Fibroblast of lung (primary cell): ENCODE data around the gene ADCY4. TPM values are rescaled to one million over a fixed set of nuclear protein-coding genes. Genes with fewer than 3 reads are reported as not detected.
A peak's percentile ranks its signal among the peaks of the same experiment; 100 is the strongest.

Experiments
- DNase-seq, 2 donors: peaks; one replicate each; pipeline versions ENCODE4 v3.0.0 to v3.0.0-alpha.2; 2010; ENCODE audit warnings: low read depth in 2 of 2
- H2AFZ ChIP-seq: 2 replicates; pipeline ENCODE4 v1.5.1; 2012; ENCODE audit warnings: low read length, control low read depth, inconsistent platforms
- H3K27ac ChIP-seq: 2 replicates; pipeline ENCODE4 v1.5.1; 2011; ENCODE audit warnings: low read length, control low read depth; ENCODE audit not compliant: insufficient read depth
- H3K27me3 ChIP-seq: 2 replicates; pipeline ENCODE4 v1.5.1; 2011; ENCODE audit warnings: mild to moderate bottlenecking, low read length; ENCODE audit not compliant: control insufficient read depth, insufficient read depth
- H3K36me3 ChIP-seq: 2 replicates; pipeline ENCODE4 v1.5.1; 2011; ENCODE audit warnings: low read length; ENCODE audit not compliant: control insufficient read depth, insufficient read depth
- H3K4me1 ChIP-seq: 2 replicates; pipeline ENCODE4 v1.5.1; 2011; ENCODE audit warnings: low read length; ENCODE audit not compliant: control insufficient read depth, insufficient read depth; ENCODE audit errors: extremely low read depth
- H3K4me2 ChIP-seq: 2 replicates; pipeline ENCODE4 v1.5.1; 2011; ENCODE audit warnings: low read length, control low read depth; ENCODE audit not compliant: insufficient read depth; ENCODE audit errors: extremely low read depth
- H3K4me3 ChIP-seq, 4 experiments: fragments of 200-600 bp in 1 of 4; sonication (generic) in 1 of 4; replicated peaks in 1 of 4; 2 replicates each; pipeline ENCODE4 v1.5.1; 2011 to 2016; ENCODE audit warnings: low read length in 4 of 4, low read depth in 3 of 4, mild to moderate bottlenecking in 3 of 4, control low read depth in 2 of 4, inconsistent platforms in 1 of 4, mixed read lengths in 1 of 4; ENCODE audit not compliant: insufficient read depth in 1 of 4; ENCODE audit errors: control extremely low read depth in 1 of 4
- H3K79me2 ChIP-seq: 2 replicates; pipeline ENCODE4 v1.5.1; 2012; ENCODE audit warnings: mild to moderate bottlenecking, low read length, inconsistent platforms; ENCODE audit not compliant: control insufficient read depth, insufficient read depth
- H3K9ac ChIP-seq: 2 replicates; pipeline ENCODE4 v1.5.1; 2011; ENCODE audit warnings: mild to moderate bottlenecking, low read length, control low read depth; ENCODE audit not compliant: insufficient read depth
- H3K9me3 ChIP-seq: 2 replicates; pipeline ENCODE4 v1.5.1; 2012; ENCODE audit warnings: low read depth, low read length; ENCODE audit not compliant: control insufficient read depth, insufficient read depth
- H4K20me1 ChIP-seq: 2 replicates; pipeline ENCODE4 v1.5.1; 2011; ENCODE audit warnings: low read length; ENCODE audit not compliant: control insufficient read depth, insufficient read depth; ENCODE audit errors: extremely low read depth
- EZH2 ChIP-seq: IDR thresholded peaks from 2 replicates; pipeline ENCODE4 v1.5.1; 2012; ENCODE audit warnings: low read length, control low read depth, mild to moderate bottlenecking; ENCODE audit errors: missing control alignments
- polyA plus RNA-seq, 2 donors: library from polyadenylated mRNA; depleted of rRNA in 1 of 2; stranded (reverse) in 1 of 2; unstranded in 1 of 2; fragments of >200 nt; gene quantifications; 2 replicates each; pipeline ENCODE4 v1.2.1, GENCODE V29; 2011 to 2012; ENCODE audit warnings: missing spikeins in 1 of 2
- total RNA-seq: library from RNA; depleted of rRNA; stranded (reverse); fragments of >200 nt; gene quantifications from 2 replicates; pipeline ENCODE4 v1.2.1, GENCODE V29; 2014
- TF ChIP-seq, protein P1 (sequence below), 2 donors: IDR thresholded peaks in 1 of 2; conservative IDR thresholded peaks in 1 of 2; 1 replicate in 1 of 2; 2 replicates in 1 of 2; pipeline ENCODE4 v1.5.1; 2011 to 2012; ENCODE audit warnings: low read length in 2 of 2, control low read depth in 1 of 2, inconsistent platforms in 1 of 2, low read depth in 1 of 2, mild to moderate bottlenecking in 1 of 2

ADCY4 gene
- total and polyA plus RNA-seq, 2 donors (not counting 1 experiment from before 2014, with no cell fraction given), result 1.4 to 7.4 TPM

DNA sequence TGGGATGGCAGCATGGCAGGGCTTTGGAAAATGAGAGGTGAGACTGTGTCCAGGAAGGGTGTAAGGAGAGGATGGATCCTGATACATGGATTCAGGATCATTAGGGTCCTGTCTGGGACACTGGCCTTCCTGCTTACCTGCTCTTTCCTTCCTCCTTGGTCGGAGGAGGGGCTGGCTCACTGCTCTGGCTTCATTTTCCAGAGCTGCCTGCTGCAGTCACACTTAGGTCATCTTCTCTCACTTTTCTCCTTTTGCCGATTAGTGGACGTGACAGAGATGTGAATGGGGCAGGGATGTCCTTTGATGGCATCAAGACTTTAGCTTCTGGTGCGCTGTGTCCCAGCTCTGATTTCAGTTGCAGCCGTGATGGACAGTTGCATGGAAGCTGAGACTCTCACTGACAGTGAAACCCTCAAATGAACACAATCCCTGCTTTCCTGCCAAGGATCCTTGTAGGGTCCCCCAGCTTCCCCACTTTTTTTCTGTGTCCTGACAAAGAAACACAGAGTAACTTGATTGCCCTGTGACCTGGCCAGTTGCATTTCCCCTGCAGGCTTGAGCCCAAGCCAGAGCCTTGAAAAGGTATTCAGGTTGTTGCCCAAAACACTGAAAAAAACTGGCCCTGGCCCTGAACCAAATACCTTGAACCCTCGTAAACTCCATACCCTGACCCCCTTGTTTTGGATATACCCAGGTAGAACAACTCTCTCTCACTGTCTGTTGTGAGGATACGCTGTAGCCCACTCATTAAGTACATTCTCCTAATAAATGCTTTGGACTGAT is 26.3 kb downstream of the ADCY4 start:
- Histone ChIP-seq H4K20me1 (no peaks in the 10 kb centered on the region), H3K36me3 (peaks cover 11% of the 10 kb centered on the region), H3K4me3 (no peak overlapping the region), H3K27me3 (no peaks in the 10 kb centered on the region), H2AFZ (no peak overlapping the region), H3K79me2 (no peaks in the 10 kb centered on the region), H3K4me1 (peaks cover 12% of the 10 kb centered on the region), H3K4me2 (no peak overlapping the region), H3K9me3 (no peaks in the 10 kb centered on the region), H3K27ac (no peak overlapping the region), H3K9ac (no peak overlapping the region)
- TF ChIP-seq EZH2, result no peak
- TF ChIP-seq, protein P1, sequence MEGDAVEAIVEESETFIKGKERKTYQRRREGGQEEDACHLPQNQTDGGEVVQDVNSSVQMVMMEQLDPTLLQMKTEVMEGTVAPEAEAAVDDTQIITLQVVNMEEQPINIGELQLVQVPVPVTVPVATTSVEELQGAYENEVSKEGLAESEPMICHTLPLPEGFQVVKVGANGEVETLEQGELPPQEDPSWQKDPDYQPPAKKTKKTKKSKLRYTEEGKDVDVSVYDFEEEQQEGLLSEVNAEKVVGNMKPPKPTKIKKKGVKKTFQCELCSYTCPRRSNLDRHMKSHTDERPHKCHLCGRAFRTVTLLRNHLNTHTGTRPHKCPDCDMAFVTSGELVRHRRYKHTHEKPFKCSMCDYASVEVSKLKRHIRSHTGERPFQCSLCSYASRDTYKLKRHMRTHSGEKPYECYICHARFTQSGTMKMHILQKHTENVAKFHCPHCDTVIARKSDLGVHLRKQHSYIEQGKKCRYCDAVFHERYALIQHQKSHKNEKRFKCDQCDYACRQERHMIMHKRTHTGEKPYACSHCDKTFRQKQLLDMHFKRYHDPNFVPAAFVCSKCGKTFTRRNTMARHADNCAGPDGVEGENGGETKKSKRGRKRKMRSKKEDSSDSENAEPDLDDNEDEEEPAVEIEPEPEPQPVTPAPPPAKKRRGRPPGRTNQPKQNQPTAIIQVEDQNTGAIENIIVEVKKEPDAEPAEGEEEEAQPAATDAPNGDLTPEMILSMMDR (conservative IDR thresholded peaks at IDR 0.05 in 1 of 2, IDR thresholded peaks at IDR 0.05 in 1 of 2; ENCODE audit: low read depth in 1 of 2, low read length in 2 of 2), result no peak
- DNase-seq, result no peak

GRCh38 chr14:24307575-24308341 is 27.1 kb downstream of the ADCY4 start, which contains the start of gene CIDEB:
TSS of gene CIDEB (minus strand) at chr14:24307977. CDS start at chr14:24307858, 119 bp downstream.
- DNase-seq, result peak; percentile 22 to 53
- Histone ChIP-seq H3K4me1 (peaks cover 9% of the 10 kb centered on the region), H3K79me2 (no peaks in the 10 kb centered on the region), H3K27ac (no peak within 1 kb of the TSS), H3K4me3 (no peak within 1 kb of the TSS), H4K20me1 (no peaks in the 10 kb centered on the region), H3K4me2 (no peak within 1 kb of the TSS), H3K9ac (no peak within 1 kb of the TSS), H3K36me3 (peaks cover 13% of the 10 kb centered on the region), H3K9me3 (no peaks in the 10 kb centered on the region), H3K27me3 (no peaks in the 10 kb centered on the region), H2AFZ (no peak within 1 kb of the TSS)
- no peak for TF ChIP-seq EZH2
- TF ChIP-seq, protein P1 (conservative IDR thresholded peaks at IDR 0.05 in 1 of 2, IDR thresholded peaks at IDR 0.05 in 1 of 2; ENCODE audit: low read depth in 1 of 2, low read length in 2 of 2), result peak; percentile 94 to 97

DNA sequence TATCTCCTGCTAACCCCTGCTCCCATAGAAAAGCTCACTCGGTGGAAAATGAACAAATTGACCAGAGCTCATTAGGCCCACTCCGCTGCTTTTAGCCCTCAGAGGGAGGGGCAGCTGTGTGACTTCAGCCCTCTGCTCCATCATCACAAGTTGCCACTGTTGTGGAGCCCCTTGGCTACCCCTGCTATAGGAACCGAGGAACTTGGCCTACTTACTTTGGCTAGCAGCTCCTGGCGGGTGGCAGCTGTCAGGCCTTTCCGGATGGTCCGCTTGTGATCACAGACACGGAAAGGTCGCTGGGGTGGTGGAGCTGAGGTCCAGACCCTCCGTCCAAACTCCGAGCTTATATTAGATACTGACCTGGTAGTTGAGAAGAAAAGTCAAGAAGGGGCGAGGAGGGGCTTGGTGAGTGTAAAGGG is 27.7 kb downstream of the ADCY4 start:
- H3K36me3 ChIP-seq, result peaks cover 19% of the 10 kb centered on the region

More for the DNA sequence above, 27.7 kb downstream of the ADCY4 start:
- H3K4me3 ChIP-seq, result no peak overlapping the region
- no peak for DNase-seq
- no peaks in the 10 kb centered on the region for H3K79me2 ChIP-seq
- no peak overlapping the region for H2AFZ ChIP-seq
- peaks cover 9% of the 10 kb centered on the region for H3K4me1 ChIP-seq
- TF ChIP-seq, protein P1 (conservative IDR thresholded peaks at IDR 0.05 in 1 of 2, IDR thresholded peaks at IDR 0.05 in 1 of 2; ENCODE audit: low read depth in 1 of 2, low read length in 2 of 2), result no peak
- TF ChIP-seq EZH2, result no peak
- H3K27me3 ChIP-seq, result no peaks in the 10 kb centered on the region
- H3K9me3 ChIP-seq, result no peaks in the 10 kb centered on the region
- H3K9ac ChIP-seq, result no peak overlapping the region
- H4K20me1 ChIP-seq, result no peaks in the 10 kb centered on the region
- H3K27ac ChIP-seq, result no peak overlapping the region
- H3K4me2 ChIP-seq, result no peak overlapping the region
